GM12865 (cell line): ENCODE data around the gene SDHAF4.

Experiments used
- DNase-seq: peaks from one replicate; pipeline ENCODE4 v3.0.0; 2010; ENCODE audit warnings: low read depth
- H3K4me3 ChIP-seq: 2 replicates; pipeline ENCODE4 v1.5.1; 2011; ENCODE audit warnings: mild to moderate bottlenecking, low read depth, low read length, control low read depth
- CTCF ChIP-seq: IDR thresholded peaks from 2 replicates; pipeline ENCODE4 v1.5.1; 2011; ENCODE audit warnings: low read length, control low read depth, low read depth, inconsistent platforms; ENCODE audit not compliant: insufficient read depth; ENCODE audit errors: missing control alignments

The SDHAF4 gene

GRCh38 chr6:70616728-70617260, 50.1 kb downstream of the SDHAF4 start:
- DNase-seq = no peak
- H3K4me3 ChIP-seq = no peak overlapping the region
- no peak for TF ChIP-seq CTCF

- no peak overlapping the region for H3K4me3 ChIP-seq
- TF ChIP-seq CTCF = no peak
- no peak for DNase-seq
Measured at GRCh38 chr6:70620746-70621145, 54.0 kb downstream of the SDHAF4 start.

DNA sequence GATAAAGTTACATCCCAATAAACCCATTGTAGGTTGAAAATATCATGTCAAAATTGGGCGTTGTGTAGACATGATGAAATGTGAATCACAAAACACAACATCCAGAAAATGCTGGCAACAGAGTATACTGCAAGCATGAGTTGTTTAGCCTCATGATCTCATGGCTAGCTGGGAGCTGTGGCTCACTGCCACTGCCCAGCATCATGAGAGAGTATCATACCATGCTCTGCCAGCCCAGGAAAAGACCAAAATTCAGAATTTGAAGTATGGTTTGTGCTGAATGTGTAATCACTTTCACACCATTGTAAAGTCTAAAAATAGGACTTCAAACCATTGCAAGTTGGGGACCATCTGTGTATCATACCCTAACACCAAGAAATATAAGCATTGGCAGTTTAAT, 55.7 kb downstream of the SDHAF4 start:
- no peak for TF ChIP-seq CTCF
- no peak for DNase-seq
- no peak overlapping the region for H3K4me3 ChIP-seq

- H3K4me3 ChIP-seq = no peak overlapping the region
- DNase-seq = no peak
- TF ChIP-seq CTCF = no peak
Measured at GRCh38 chr6:70625436-70625835, 58.7 kb downstream of the SDHAF4 start.

GRCh38 chr6:70627500-70628254, 60.9 kb downstream of the SDHAF4 start:
- no peak overlapping the region for H3K4me3 ChIP-seq
- no peak for TF ChIP-seq CTCF
- no peak for DNase-seq

GRCh38 chr6:70629929-70630328, 63.2 kb downstream of the SDHAF4 start:
- no peak for DNase-seq
- H3K4me3 ChIP-seq = no peak overlapping the region
- TF ChIP-seq CTCF = no peak

- no peak for TF ChIP-seq CTCF
- no peak overlapping the region for H3K4me3 ChIP-seq
Measured at GRCh38 chr6:70633870-70634269, 67.1 kb downstream of the SDHAF4 start.

More at GRCh38 chr6:70633870-70634269, 67.1 kb downstream of the SDHAF4 start:
- DNase-seq = no peak
